H1 (cell line): ENCODE results near the gene ZNF524. TPM values are rescaled to one million over a fixed set of nuclear protein-coding genes. Genes with fewer than 3 reads are reported as not detected.

Experiments
- SP2 ChIP-seq: IDR thresholded peaks from 2 replicates; pipeline ENCODE4 v1.6.1; 2012; ENCODE audit warnings: mild to moderate bottlenecking, low read length, inconsistent platforms
- TEAD4 ChIP-seq: IDR thresholded peaks from 2 replicates; pipeline ENCODE4 v1.6.1; 2012; ENCODE audit warnings: low read depth, low read length, inconsistent platforms, mixed read lengths
- YY1 ChIP-seq: IDR thresholded peaks from 2 replicates; pipeline ENCODE4 v1.6.1; 2011; ENCODE audit warnings: low read depth, mild to moderate bottlenecking, low read length
- polyA plus RNA-seq, 7 experiments: library from polyadenylated mRNA; depleted of rRNA in 3 of 7; stranded (reverse) in 5 of 7; unstranded in 2 of 7; fragments of >200 nt in 5 of 7; fragments of 200-250 nt in 2 of 7; gene quantifications; 1 replicate in 5 of 7; 2 replicates in 1 of 7; 4 replicates in 1 of 7; pipeline versions ENCODE4 v1.2.1 to v1.2.3, GENCODE V29; 2011 to 2013; ENCODE audit warnings: missing spikeins in 2 of 7, mixed read lengths in 2 of 7
- total RNA-seq: library from RNA; stranded (reverse); fragmentation: NEBNext Ultra II Directional; extraction: Animal tissue kit (Norgen Biotek cat#: 25700); gene quantifications from 2 replicates; pipeline ENCODE4 v1.2.1, GENCODE V29; 2021

The ZNF524 gene
- total and polyA plus RNA-seq, 2 of the 8 experiments (the other 6 are each of a cell fraction or from before 2014, with no cell fraction given), result 4.4 to 4.7 TPM

DNA sequence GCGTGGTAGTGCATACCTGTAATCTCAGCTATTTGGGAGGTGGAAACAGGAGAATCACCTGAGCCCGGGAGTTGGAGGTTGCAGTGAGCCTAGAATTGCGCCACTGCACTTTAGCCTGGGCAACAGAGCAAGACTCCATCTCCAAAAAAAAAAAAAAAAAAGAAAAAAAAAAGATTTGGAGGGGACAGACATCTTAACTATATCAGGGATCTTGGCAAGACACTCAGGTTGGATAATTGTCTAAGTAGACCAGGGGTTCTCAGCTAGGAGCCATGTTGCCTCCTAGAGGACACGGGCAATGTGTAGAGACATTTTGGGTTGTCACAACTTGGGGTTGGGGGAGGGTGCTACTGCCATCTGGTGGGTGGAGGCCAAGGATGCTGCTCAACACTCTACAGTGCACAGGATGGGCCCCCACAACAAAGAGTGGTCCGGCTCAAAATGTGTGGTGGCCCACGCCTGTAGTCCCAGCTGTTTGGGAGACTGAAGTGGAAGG lies 38.8 kb downstream of the ZNF524 start (continued):
- TF ChIP-seq SP2, result peak; percentile 30; the same call in 1 of the 2 replicates
- no peak for TF ChIP-seq TEAD4
- TF ChIP-seq YY1, result peak; percentile 80; the same call in 1 of the 2 replicates
